NAMALWA (cell line): ENCODE measurements around the gene KIT.

Experiments
- DNase-seq: peaks from one replicate; pipeline ENCODE4 v3.0.0-alpha.2; 2015; ENCODE audit warnings: low spot score

KIT gene

GRCh38 chr4:54707406-54707805 lies 49.6 kb downstream of the KIT start:
- DNase-seq = no peak

DNA sequence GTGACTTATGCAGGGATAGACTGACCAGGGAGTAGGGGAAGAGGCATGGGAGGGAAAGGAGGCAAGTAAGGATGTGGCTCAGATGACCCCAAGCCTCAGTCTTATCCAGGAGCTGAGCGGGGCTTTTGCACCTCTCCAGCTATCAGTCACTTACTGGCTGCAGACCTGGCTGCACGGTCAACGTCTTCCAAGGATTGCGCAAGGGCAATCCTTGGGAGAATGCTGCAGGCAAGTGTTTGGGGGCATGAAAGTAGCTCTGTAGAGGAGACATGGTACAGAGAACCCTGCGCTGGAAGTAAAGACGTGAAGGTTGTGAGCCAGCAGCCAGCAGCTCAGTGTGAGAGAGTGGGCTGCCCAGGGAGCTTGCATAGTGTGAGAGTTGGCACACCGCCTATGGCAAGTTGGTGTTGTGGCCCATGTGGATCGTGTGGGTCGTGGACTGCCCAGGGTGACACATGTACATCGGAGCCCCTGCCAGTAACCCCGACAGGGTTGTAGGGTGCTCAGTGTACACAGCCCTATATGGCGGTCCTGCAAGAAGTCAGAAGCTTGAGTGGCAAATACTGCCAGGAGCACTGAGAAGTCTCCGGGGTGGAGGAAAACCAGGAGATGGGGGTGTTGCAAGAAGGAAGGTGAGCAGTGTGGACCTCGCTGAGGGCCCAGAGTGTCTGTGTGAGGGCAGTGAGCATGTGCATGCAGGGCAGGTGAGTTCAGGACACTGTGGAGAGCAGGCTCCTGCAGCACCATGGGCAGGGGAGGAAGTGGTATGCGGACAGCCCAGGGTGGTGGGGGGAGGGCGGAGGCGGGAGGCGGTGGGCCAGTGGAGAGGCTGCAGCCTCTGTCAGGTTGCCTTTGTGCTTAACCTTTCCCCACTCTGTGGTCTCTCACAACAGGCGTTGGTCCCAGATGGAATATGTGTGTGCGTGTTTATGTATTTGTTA lies 50.9 kb downstream of the KIT start:
- DNase-seq = no peak

DNA sequence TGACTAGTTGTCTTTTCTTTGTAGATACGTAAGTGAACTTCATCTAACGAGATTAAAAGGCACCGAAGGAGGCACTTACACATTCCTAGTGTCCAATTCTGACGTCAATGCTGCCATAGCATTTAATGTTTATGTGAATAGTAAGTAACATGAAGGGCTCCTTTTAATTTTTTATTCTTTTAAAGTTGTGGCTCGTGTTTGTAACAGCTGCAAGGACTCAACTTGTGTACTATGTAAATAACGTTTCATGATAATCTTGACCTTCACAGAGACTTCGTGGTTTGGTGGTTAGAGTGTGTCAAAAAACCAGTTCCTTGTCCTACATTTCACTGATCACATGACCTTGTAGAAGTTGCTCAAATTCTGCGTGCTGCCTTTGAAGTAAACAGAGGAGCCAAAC lies 51.6 kb downstream of the KIT start:
- no peak for DNase-seq

GRCh38 chr4:54712206-54712605 lies 54.4 kb downstream of the KIT start:
- no peak for DNase-seq

DNA sequence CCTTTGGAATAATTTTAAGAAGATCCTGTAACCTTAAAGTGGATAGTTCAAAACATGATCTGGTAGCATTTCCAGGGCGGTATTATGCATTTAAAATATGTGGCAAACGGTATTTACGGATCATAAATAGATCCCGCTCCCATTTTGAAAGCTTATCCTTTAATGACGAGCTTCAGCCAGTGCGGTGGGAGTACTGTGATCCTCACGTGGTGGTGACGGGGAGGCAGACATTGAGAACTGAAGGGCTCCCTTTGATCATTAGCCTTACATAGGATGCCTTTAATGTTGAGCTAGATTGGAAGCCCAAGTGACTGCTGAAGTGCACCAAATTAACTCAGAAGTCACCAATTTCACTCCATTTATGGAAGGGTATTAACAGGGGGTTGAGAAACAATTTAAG lies 56.9 kb downstream of the KIT start:
- DNase-seq = no peak

GRCh38 chr4:54716478-54717065 lies 58.8 kb downstream of the KIT start:
- DNase-seq = no peak

- DNase-seq = no peak
Measured at GRCh38 chr4:54717694-54718093, 59.9 kb downstream of the KIT start.

DNA sequence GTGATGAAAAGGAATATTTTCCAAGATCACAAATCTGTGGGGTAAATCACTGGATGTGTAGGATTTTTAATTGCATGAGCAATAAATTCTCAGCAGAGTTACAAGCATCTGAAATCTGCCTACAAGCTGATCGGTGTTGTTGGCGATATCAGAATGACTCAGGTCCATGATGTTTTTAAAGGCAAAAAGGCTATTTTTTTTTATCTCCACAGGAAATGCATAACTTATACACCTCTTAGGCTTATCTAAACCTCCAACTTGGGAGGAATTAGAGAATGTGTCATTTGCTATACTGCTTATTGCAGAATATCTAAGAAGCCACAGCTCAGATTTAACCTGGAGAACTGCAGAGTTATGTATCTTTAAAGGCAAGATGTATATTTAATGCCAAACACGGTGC lies 61.6 kb downstream of the KIT start:
- no peak for DNase-seq

GRCh38 chr4:54723220-54723619 lies 65.5 kb downstream of the KIT start:
- no peak for DNase-seq

DNA sequence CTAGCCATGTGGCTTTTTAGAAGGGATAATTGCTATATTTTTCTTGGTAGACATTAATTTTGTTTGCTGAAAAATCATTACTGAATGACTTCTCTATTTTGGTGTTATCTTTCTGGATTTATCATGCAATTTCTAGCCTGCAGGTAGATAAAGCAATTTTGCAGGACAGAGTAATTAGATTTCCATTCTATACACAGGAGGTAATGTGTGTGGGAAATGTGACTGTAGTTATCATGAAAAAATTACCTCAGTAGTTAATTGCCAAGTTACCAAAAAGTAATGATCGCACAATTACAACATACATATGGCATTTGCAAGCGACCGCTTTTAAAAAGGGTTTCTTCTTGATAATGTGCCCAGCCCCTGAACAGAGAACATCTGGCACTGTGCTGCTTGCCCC lies 66.1 kb downstream of the KIT start:
- DNase-seq = no peak

- no peak for DNase-seq
Measured at GRCh38 chr4:54726907-54727306, 69.2 kb downstream of the KIT start.

GRCh38 chr4:54727346-54727745 lies 69.6 kb downstream of the KIT start:
- no peak for DNase-seq

- no peak for DNase-seq
Measured at GRCh38 chr4:54728368-54728767, 70.6 kb downstream of the KIT start.

- no peak for DNase-seq
Measured at GRCh38 chr4:54729256-54729655, 71.5 kb downstream of the KIT start.

GRCh38 chr4:54730581-54730980 lies 72.8 kb downstream of the KIT start:
- no peak for DNase-seq

DNA sequence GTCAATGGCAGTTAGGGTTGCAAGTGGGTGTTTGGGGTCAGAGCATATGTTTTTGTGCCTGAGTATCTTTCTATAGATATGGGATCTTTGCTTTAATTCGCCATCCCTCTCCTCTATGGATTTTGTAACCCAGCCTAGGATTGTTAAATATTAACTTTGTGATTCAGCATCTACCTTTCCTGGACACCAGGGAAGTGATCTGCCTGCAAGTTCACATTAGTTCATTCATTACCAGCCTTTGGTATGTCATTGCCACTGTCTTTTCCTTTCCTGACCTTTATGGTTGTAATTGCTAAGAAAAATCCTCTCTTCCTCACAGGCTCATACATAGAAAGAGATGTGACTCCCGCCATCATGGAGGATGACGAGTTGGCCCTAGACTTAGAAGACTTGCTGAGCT lies 73.8 kb downstream of the KIT start:
- no peak for DNase-seq

DNA sequence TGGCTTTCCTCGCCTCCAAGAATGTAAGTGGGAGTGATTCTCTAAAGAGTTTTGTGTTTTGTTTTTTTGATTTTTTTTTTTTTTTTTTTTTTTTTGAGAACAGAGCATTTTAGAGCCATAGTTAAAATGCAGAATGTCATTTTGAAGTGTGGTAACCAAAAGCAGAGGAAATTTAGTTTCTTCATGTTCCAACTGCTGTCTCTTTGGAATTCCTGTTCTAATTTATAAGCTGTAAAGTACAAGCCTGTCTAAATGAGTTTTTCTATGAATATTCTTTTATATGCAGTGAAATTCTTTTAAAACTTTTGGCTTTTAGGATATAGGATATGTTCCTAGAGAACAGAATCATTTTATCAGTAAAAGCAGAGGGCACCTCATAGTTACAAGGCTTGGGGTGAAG lies 74.2 kb downstream of the KIT start:
- DNase-seq = no peak

- DNase-seq = no peak
Measured at GRCh38 chr4:54737421-54737820, 79.7 kb downstream of the KIT start.

DNA sequence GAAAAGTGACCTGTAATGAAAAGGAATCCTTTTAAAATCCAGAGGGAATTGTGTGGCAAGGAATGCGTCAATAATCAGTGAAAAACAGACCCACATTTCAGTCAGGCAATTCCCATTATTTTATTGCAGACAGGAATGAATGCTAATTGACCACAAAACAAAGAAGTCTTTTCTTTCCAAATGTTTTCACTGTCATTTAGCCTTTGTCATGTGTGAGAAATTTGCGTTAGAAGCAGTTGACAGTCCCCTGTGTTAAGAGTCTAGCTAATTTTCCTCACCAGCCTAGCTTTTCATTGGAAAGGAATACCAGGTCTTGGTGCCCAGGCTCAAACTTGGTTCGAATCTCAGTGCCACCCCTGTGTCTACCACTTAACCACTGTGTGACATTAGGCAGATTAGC lies 83.4 kb downstream of the KIT start:
- no peak for DNase-seq

DNA sequence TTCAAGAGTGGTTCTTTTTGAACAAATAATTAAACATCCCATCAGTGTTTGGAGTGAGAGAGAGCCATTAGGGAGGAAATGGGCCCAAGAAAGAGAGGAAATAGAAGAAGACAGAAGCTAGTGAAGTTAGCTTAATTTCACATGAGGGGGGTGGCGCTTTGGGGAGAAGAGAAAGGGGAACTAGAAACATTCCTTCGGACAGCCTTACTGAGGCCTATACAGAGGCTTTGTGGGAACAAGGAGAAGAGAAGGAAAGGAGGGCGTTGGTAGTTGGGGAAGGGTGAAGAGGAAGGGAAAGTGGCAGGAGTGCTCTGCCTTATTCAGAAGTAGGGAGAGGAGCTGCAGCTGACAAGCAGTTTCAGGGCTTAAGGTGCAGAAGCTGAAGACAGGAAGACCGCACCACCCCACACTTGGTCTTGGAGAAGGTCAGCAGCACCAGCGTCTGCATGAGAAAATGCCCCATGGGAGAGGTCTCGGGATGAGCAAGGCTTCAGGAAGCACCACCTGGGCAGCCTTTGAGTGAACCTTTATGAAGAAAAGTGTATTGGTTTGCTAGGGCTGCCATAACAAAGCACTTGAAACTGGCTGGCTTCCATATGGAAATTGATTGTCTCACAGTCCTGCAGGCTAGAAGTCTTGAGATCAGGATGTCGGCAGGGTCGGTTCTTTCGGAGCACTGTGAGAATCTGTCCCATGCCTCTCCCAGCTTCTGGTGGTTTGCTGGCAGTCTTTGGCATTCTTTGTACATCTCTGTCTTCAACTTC lies 85.1 kb downstream of the KIT start:
- no peak for DNase-seq

GRCh38 chr4:54743562-54743961 lies 85.8 kb downstream of the KIT start:
- no peak for DNase-seq

DNA sequence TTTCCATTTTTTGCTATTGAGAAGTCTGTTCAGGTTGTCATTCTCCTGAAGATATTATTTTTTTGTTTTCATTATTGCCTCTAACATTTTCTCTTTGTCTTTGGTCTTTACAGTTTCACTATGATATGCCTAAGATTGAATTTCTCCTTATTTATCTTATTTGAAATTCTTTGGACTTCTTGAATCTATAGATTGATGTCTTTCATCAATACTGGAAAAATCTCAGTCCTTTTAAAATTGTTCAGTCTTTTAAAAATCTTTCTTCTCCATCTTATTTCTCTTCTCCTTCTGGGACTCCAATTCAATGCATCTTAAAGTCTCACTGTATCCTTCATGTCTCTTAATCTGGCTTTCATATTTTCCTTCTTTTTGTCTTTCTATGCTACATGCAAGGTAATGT lies 86.7 kb downstream of the KIT start:
- DNase-seq = no peak
